SU-DHL-6 (cell line): ENCODE results near the gene KDM3B.

Source experiments
- CTCF ChIP-seq: fragments of 200-600 bp; sonication (generic); IDR thresholded peaks from one replicate; pipeline ENCODE4 v1.5.1; 2017; ENCODE audit warnings: antibody characterized with exemption, mild to moderate bottlenecking, low read length, moderate library complexity; ENCODE audit not compliant: insufficient read depth, poor library complexity, severe bottlenecking
- EZH2phosphoT487 ChIP-seq: fragments of 200-600 bp; sonication (generic), shearing (Covaris generic); conservative IDR thresholded peaks from 2 replicates; pipeline ENCODE4 v1.6.1; 2018; ENCODE audit warnings: mild to moderate bottlenecking, antibody characterized with exemption, low read length, moderate library complexity, mixed read lengths

- TF ChIP-seq CTCF: no peak
- no peak for TF ChIP-seq EZH2phosphoT487
Observed at GRCh38 chr5:138382347-138382746, 29.9 kb downstream of the KDM3B start.
